NCI-H460 (cell line): ENCODE data around the gene SEC14L1. TPM values are rescaled to one million over a fixed set of nuclear protein-coding genes. Genes with fewer than 3 reads are reported as not detected.

Experiments
- DNase-seq: peaks from one replicate; pipeline ENCODE4 v3.0.0-alpha.2; 2016; ENCODE audit warnings: low read depth; ENCODE audit errors: extremely low read depth
- total RNA-seq: library from RNA; depleted of rRNA; stranded (reverse); fragments of >200 nt; shearing (Covaris generic); gene quantifications from 2 replicates; pipeline ENCODE4 v1.2.3, GENCODE V29; 2014

SEC14L1 gene
- total RNA-seq, 1 experiment from 2014 or later, result 15.2 TPM

- no peak for DNase-seq
Measured at GRCh38 chr17:77188084-77189066, 47.6 kb downstream of the SEC14L1 start.

- DNase-seq, result no peak
Measured at GRCh38 chr17:77189148-77189547, 48.4 kb downstream of the SEC14L1 start.

- no peak for DNase-seq
Measured at GRCh38 chr17:77190576-77190975, 49.8 kb downstream of the SEC14L1 start.

GRCh38 chr17:77191244-77191643 lies 50.5 kb downstream of the SEC14L1 start:
- no peak for DNase-seq

GRCh38 chr17:77193653-77194052 lies 52.9 kb downstream of the SEC14L1 start:
- no peak for DNase-seq

- DNase-seq, result no peak
Measured at GRCh38 chr17:77194179-77194578, 53.4 kb downstream of the SEC14L1 start.

GRCh38 chr17:77196251-77196650 lies 55.5 kb downstream of the SEC14L1 start:
- DNase-seq, result no peak

- DNase-seq, result no peak
Measured at GRCh38 chr17:77197115-77197514, 56.3 kb downstream of the SEC14L1 start.

GRCh38 chr17:77200711-77201110 lies 59.9 kb downstream of the SEC14L1 start:
- no peak for DNase-seq

- DNase-seq, result no peak
Measured at GRCh38 chr17:77203436-77203835, 62.7 kb downstream of the SEC14L1 start.

GRCh38 chr17:77203846-77204245 lies 63.1 kb downstream of the SEC14L1 start:
- DNase-seq, result no peak

- DNase-seq, result no peak
Measured at GRCh38 chr17:77204536-77204935, 63.8 kb downstream of the SEC14L1 start.

GRCh38 chr17:77205396-77206125 lies 64.8 kb downstream of the SEC14L1 start:
- no peak for DNase-seq

GRCh38 chr17:77206158-77206956 lies 65.6 kb downstream of the SEC14L1 start:
- no peak for DNase-seq

- no peak for DNase-seq
Measured at GRCh38 chr17:77207689-77208216, 67.0 kb downstream of the SEC14L1 start.

GRCh38 chr17:77208217-77208808 lies 67.5 kb downstream of the SEC14L1 start:
- DNase-seq, result no peak

GRCh38 chr17:77208856-77209255 lies 68.1 kb downstream of the SEC14L1 start:
- no peak for DNase-seq

- no peak for DNase-seq
Measured at GRCh38 chr17:77209330-77209748, 68.6 kb downstream of the SEC14L1 start.

- no peak for DNase-seq
Measured at GRCh38 chr17:77210331-77210730, 69.6 kb downstream of the SEC14L1 start.

- DNase-seq, result no peak
Measured at GRCh38 chr17:77210946-77211541, 70.3 kb downstream of the SEC14L1 start.
